ENCODE measurements around the gene NPC1.
"Not testable (repeated sequence)": the region's sequence is repeated elsewhere in the genome, so short reads cannot be mapped to it uniquely, and the experiment has no call there.

The NPC1 gene

GRCh38 chr18:23609390-23610023 lies 23.2 kb upstream of the NPC1 start:
- DNase-seq (ENCODE audit: low read depth, low spot score) = no peak

GRCh38 chr18:23608211-23608610 lies 21.9 kb upstream of the NPC1 start:
- DNase-seq (ENCODE audit: low read depth, low spot score) = no peak

- no peak for DNase-seq (ENCODE audit: low read depth, low spot score)
These were observed 19.6 kb upstream of the NPC1 start for GRCh38 chr18:23605941-23606340.

GRCh38 chr18:23599809-23600208 lies 13.5 kb upstream of the NPC1 start:
- DNase-seq (ENCODE audit: low read depth, low spot score) = no peak

GRCh38 chr18:23596183-23596582 lies 9.9 kb upstream of the NPC1 start:
- no peak for DNase-seq (ENCODE audit: low read depth, low spot score)

GRCh38 chr18:23595591-23595990 lies 9.3 kb upstream of the NPC1 start:
- DNase-seq (ENCODE audit: low read depth, low spot score) = no peak

GRCh38 chr18:23593720-23594119 lies 7.4 kb upstream of the NPC1 start:
- no peak for DNase-seq (ENCODE audit: low read depth, low spot score)

GRCh38 chr18:23592911-23593310 lies 6.6 kb upstream of the NPC1 start:
- DNase-seq (ENCODE audit: low read depth, low spot score) = no peak

GRCh38 chr18:23591011-23591410 lies 4.7 kb upstream of the NPC1 start:
- no peak for DNase-seq (ENCODE audit: low read depth, low spot score)

GRCh38 chr18:23588836-23589560 lies 2.7 kb upstream of the NPC1 start:
- DNase-seq (ENCODE audit: low read depth, low spot score) = no peak

GRCh38 chr18:23587220-23587642 lies 925 bp upstream of the NPC1 start:
- DNase-seq (ENCODE audit: low read depth, low spot score) = no peak

- no peak for DNase-seq (ENCODE audit: low read depth, low spot score)
These were observed 433 bp downstream of the NPC1 start for GRCh38 chr18:23585897-23586248.

- no peak for DNase-seq (ENCODE audit: low read depth, low spot score)
These were observed 1.1 kb downstream of the NPC1 start for GRCh38 chr18:23585007-23585871.

GRCh38 chr18:23584019-23584983 lies 2.0 kb downstream of the NPC1 start:
- DNase-seq (ENCODE audit: low read depth, low spot score) = no peak

GRCh38 chr18:23583071-23583865 lies 3.0 kb downstream of the NPC1 start:
- no peak for DNase-seq (ENCODE audit: low read depth, low spot score)

GRCh38 chr18:23580677-23581367 lies 5.5 kb downstream of the NPC1 start:
- no peak for DNase-seq (ENCODE audit: low read depth, low spot score)

- DNase-seq (ENCODE audit: low read depth, low spot score) = no peak
These were observed 7.2 kb downstream of the NPC1 start for GRCh38 chr18:23578891-23579653.

- no peak for DNase-seq (ENCODE audit: low read depth, low spot score)
These were observed 8.1 kb downstream of the NPC1 start for GRCh38 chr18:23578067-23578701.

GRCh38 chr18:23577521-23577920 lies 8.8 kb downstream of the NPC1 start:
- DNase-seq (ENCODE audit: low read depth, low spot score) = not testable (repeated sequence)
